GM19328 (cell line): ENCODE data around the gene CMTM4.
"Not testable (repeated sequence)": the region's sequence is repeated elsewhere in the genome, so short reads cannot be mapped to it uniquely, and the experiment has no call there.

Experiments
- ATAC-seq: cut with Tn5 transposase; IDR thresholded peaks from one replicate; pipeline ENCODE4 v1.9.1; 2021; ENCODE audit warnings: mild to moderate bottlenecking, moderate library complexity; ENCODE audit not compliant: unreplicated experiment

The CMTM4 gene

DNA sequence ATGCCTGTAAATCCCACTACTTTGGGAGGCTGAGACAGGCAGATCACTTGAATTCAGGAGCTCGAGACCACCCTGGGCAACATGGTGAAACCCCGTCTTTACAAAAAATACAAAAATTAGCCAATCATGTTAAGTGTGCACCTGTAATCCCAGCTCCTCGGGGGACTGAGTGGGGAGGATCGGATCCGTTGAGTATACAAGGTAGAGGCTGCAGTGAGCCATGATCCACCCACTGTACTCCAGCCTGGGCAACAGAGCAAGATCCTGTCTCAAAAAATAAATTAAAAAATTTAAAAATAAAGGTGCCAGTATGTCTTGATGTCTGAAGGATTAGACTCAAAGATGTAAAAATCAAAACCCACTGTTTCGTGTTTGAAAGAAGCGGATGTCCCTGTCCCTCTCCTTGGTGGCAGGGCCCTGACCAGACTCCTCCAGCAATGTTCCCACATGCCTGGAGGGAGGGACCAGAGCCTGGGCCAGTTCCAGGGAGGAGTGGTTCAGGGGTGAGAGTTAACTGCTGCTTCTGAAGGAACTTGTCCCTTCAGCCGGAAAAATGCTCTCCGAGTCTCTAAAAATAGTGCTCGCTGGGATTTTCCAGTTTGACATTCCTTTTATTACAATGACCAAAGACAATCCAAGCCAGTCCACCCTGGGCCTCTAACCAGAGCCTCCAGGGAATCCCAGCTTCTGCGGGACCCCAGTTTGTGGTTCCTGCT lies 9.4 kb upstream of the CMTM4 start:
- ATAC-seq, result no peak

- ATAC-seq, result no peak
Measured at GRCh38 chr16:66703406-66704215, 7.1 kb upstream of the CMTM4 start.

- ATAC-seq, result no peak
Measured at GRCh38 chr16:66701516-66701915, 5.0 kb upstream of the CMTM4 start.

DNA sequence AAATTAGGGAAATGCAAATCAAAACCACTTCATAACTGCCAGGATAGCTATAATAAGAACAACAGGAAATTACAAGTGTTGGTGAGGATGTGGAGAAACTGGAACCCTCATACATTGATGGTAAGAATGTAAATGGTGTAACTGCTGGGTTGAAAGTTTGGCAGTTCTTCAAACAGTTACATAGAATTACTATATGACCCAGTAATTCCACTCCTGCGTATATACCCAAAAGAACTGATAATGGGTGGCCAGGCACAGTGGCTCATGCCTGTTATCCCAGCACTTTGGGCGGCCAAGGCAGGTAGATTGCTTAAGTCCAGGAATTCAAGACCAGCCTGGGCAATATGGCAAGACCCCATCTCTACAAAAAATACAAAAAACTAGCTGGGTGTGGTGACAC lies 4.5 kb upstream of the CMTM4 start:
- ATAC-seq, result no peak

GRCh38 chr16:66699898-66700297 lies 3.4 kb upstream of the CMTM4 start:
- ATAC-seq, result no peak

GRCh38 chr16:66698046-66698445 lies 1.5 kb upstream of the CMTM4 start:
- ATAC-seq, result no peak

DNA sequence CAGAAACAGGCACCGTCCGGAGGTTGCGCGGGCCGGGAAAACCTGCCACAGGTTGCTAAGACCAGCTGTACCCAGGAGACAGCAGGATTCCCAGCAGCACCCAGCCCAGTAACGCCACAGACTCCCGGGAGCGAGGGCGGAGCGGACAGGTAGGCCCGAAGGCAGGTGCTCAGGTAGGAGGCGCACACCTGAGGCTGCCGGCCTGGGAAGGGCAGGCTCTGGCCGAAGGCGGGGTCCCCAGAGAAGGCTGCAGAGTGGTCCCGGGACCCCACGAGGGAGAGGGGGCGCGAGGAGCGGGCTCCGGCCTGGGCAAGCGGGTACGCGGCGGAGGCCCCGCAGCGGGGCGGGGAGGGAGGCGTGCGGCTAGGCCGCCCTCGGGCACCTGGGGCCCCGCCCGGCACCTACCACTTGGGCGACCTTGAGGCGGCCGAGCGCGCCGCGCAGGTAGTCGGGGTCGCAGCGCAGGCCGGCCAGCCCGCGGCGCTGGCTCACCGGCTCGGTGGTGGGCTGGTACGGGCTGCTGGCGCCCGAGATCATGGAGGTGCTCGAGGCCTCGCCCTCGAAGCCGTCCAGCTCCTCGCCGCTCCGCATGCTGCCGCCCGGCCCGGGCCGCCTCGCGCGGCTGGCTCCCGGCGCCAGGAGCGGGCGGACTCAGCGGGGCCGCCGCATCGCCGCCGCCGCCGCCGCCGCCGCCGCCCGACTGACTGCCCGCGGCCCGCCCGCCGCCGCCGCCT lies 441 bp downstream of the CMTM4 start:
- ATAC-seq, result peak; percentile 42

DNA sequence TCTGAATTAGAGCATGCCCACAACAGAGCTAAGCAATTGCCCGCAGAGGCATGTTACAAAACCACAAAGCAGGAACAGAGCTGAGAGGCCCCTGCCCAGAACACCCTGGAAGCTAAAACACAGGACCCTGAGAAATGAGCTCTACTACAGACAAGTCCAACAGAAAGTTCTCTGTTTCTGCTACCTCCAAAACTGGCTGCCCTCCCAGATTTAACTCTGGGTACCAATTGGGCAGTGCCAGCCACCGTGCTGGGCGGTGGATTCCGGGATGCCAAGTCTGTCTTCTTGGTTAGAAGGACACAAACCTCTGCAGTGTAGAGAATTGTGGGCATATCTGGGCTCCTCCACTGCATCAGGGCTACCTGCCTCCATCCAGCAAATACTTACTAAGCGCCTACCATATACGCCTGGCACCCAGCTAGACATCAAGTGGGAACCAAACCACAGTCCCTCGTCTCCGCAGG lies 1.0 kb downstream of the CMTM4 start:
- no peak for ATAC-seq

DNA sequence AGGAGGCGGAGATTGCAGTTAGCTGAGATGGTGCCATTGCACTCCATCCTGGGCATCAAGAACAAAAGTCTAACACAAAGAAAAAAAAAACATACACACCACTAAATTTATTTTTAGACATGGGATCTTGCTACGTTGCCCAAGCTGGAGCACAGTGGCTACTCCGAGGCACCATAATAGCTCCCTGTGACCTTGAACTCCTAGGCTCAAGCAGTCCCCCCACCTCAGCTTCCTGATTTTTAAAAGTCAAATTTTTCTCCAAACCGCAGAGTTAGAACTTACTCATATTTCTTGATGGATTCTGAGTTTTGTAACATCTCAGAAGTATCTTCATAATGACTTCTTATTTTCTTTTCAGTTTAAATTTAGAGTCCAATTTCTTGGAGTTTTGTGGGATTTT lies 3.4 kb downstream of the CMTM4 start:
- ATAC-seq, result no peak

GRCh38 chr16:66692341-66692740 lies 4.2 kb downstream of the CMTM4 start:
- no peak for ATAC-seq

- ATAC-seq, result no peak
Measured at GRCh38 chr16:66691234-66691633, 5.3 kb downstream of the CMTM4 start.

DNA sequence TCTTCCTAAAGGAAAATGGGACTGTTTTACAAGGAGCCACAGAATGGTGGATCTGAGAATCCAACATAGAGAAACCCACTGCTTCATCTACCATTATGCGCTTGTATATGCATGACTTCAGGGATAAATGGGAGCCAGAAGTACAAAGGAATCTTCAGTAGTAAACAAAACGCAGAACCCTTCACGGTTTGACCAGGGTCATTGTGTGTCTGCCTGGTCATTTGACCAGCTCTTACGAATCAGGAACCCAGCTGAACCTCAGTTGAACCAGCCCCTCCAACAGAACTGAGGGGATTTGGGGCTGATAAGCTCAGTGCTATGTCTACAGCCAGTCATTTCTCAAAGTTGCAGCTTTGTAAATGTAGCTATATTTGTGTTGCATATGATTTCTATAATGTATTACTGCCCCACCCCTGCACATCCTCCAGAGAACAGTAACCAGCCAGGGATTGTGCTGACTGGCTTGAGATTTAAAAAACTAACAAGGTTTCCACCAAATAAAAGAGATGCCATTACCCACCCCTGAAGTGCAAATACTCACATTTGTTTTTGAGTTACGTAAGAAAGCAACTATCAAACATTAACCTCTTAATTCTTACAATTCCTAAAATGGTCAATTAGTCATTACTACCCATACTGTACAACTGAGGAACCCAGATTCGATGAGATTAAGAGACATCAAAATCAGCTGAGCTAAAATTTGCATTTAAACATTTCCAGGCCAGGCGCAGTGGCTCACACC lies 6.3 kb downstream of the CMTM4 start:
- ATAC-seq, result no peak

DNA sequence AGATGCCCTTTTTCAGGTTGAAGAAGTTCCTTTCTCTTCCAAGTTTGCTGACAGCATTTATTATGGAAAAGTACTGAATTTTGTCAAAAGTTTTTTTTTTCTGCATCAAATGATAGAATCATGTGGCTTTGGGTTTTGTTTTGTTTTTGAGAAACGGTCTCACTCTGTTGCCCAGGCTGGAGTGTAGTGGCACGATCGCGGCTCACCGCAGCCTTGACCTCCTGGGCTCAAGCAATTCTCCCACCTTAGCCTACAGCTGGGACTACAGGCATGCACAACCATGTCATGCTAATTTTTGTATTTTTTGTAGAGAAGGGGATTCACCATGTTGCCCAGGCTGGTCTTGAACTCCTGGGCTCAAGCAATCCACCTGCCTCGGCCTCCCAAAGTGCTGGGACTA lies 7.3 kb downstream of the CMTM4 start:
- ATAC-seq, result no peak

- ATAC-seq, result no peak
Measured at GRCh38 chr16:66687906-66688625, 8.5 kb downstream of the CMTM4 start.

GRCh38 chr16:66685501-66686115 lies 10.9 kb downstream of the CMTM4 start:
- ATAC-seq, result not testable (repeated sequence)

DNA sequence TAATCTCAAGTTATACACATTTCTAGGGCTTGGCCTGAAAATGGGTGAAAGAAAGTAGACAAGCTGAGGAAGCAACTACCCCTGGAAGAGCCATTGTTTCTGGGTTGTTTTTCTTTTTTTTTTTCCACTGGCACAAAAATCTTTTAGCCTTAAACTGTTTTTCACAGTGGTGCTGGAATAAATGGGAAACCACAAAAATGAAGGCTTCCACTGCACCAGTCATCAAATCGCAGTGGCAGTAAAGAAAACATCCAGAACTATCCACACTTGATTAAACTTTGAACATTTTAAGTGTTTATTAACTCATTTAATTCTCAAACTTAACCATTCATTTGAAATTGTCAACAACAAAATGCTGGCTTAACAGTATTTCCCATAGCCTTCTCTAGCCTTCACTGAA lies 14.3 kb downstream of the CMTM4 start:
- ATAC-seq, result no peak

DNA sequence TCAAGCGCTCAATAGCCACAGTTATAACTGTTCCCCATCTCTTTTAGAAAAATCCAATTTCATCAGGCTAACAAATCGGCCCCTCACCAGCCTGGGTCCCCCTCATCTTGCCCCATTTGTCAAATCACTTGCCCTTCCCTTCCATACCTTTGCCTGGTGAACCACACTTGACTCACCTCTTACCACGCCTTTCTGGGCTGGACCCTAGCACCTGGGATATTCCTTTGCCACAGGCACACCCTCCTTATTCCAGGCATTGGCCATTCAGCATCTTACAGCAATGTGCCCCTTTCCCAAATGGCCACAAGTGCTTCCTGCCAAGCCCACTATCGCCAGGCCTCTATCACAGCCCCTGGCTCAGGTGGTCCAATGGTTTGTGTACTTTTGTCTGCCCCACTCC lies 14.9 kb downstream of the CMTM4 start:
- no peak for ATAC-seq

DNA sequence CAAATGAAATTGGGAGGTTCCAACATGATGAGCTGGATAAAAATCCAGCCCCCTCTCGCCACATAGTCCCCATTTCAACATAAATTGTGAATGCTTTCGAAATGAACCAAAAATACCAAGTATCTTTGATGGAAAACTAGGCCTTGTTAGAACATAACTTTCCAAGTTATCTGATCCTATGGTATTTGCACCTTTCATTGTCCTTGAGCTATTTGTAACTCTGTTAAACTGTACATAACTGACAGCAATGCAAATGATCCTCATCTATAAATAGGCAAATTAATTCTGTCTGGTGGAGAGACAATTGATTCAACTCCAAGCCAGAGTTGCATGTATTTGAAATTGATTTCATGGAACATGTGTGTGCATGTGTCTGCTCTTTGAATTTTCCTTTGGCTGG lies 18.2 kb downstream of the CMTM4 start:
- no peak for ATAC-seq

DNA sequence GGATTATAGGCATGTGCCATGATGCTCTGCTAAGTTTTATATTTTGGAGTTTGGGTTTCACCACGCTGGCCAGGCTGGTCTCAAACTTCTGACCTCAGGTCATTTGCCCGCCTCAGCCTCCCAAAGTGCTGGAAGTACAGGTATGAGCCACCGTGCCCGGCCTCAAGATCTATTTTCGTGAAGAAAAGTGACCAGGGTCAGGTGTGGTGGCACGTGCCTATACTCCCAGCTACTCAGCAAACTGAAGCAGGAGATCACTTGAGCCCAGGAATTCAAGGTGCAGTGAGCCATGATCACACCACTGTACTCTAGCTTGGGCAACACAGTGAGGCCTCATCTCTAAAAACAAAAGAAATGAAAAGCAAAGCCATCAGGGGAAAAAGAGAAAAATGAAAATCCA lies 18.7 kb downstream of the CMTM4 start:
- no peak for ATAC-seq

GRCh38 chr16:66677179-66677578 lies 19.4 kb downstream of the CMTM4 start:
- ATAC-seq, result no peak
